NCI-H2107 treated with DMSO at 0.1 percent for 48 hours (cell line): ENCODE data around the gene IFNA2.
"Not testable (repeated sequence)": the region's sequence is repeated elsewhere in the genome, so short reads cannot be mapped to it uniquely, and the experiment has no call there.

Experiments
- DNase-seq: peaks from one replicate; lab custom pipeline; 2025; ENCODE audit not compliant: unreplicated experiment; lab: John Stamatoyannopoulos, UW

IFNA2 gene

DNA sequence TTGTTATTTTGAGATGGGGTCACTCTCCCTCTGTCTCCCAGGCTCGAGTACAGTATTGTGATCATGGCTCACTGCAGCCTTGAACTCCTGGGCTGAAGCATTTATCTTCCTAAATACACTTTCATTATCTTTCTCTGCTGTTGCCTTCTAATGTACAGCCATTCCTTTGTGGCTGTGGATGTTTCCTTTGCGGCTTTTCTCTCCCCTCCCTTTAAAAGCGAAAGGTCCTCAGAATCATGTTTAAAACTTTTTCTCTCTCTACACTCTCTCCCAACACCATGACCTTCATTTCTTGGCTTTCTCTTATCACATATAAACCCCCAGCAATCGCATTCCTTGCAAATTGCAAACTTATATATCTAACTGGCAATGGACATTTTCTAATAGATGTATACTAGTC, 1.6 kb downstream of the IFNA2 start:
- no peak for DNase-seq

DNA sequence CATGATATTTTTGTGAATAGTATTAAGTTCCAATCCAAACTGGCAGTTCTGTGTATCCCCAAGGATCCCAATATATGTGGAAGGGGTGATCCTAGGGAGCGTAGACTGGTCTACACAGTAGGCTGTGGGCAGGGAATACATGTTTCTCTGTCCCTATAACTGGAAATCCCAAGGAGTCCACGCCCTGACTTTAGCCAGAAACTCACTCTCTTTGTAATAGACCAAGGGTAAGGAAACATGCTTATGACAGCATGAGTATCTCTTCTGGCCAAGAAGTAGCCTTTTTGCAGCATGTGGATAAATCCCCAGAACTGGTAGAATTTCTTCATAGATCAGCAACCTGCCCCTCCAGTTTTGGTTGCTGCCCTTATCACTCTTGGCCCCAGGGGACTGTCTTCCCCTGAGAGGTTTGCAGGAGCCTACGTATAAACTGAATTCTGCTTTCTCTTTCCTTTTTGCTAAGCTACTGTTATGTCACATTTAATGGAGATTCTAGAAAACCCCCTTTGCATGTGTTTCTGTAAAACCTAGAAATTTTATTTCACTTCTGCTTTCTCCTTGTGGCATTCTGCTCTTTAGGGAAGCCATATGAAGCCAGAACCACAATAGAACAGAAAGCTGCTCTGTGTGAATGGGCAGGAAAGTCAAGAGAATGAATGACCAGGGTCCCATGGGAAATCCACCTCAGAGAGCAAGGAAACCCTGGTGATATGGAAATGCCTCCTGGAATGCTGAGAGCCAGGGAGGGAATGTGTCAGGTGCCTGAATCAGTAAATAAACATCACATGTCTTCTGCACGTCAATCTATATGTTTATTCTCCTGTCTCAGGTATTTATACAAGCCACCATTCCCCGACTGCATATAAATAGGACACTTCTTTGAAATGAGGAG, 3.5 kb downstream of the IFNA2 start:
- peak; percentile 24 for DNase-seq

GRCh38 chr9:21371467-21371866, 13.7 kb downstream of the IFNA2 start:
- not testable (repeated sequence) for DNase-seq

DNA sequence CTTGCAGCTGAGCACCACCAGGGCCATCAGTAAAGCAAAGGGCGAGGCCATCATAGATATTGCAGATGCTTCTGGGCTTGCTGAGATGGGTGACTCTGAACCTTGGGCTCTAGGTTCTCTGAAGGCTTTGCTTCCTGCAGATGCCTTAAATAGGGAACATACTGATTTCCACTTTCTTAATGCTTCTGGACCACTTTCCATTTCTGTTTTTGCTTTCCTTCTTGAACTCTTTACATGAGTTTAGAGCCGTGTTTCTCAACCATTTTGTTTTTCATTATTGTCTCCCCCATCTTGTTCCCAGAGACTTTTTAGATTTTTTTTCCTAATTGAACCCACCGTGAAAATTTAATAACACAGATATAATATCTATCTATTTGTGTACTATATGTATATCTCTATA, 17.2 kb downstream of the IFNA2 start, which contains the start of gene IFNA13:
IFNA13 (minus strand) TSS at position 101 of the 400 bp plus-strand sequence; CDS start at position 54, 47 bp downstream.
- DNase-seq, result no peak

DNA sequence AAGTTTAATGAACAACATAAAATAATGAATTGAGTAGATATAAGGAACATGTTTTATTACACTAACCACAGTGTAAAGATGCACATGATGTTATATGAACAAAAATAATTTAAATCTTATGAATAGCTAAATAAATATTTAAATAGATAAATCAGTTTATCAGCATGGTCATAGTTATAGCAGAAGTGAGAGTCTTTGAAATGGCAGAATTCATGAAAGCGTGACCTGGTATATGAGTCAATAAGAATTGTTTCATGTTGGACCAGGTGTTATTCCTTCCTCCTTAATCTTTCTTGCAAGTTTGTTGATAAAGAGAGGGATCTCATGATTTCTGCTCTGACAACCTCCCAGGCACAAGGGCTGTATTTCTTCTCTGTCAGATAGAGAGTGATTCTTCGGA, 18.0 kb downstream of the IFNA2 start:
- DNase-seq, result not testable (repeated sequence)

DNA sequence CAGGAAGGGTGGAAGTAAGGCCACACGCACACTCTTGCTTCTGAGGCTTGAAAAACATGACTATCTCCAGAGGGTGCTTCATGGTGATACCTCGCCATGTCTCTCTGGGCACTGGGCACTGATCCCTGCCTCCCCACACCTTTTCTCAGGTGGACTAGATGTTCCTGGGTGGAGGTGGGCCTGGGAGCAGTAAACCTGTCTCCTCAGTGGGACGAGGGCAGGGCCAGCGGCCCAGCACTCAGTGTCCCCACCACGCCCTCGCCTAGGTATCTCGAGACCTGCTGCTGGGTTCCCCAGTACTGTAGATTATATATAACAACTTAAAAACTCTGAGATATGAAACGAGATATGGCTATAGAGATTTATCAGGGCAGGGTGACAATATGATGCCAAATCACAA, 22.9 kb downstream of the IFNA2 start:
- no peak for DNase-seq

- no peak for DNase-seq
These were observed 27.4 kb downstream of the IFNA2 start for GRCh38 chr9:21357479-21358460.

DNA sequence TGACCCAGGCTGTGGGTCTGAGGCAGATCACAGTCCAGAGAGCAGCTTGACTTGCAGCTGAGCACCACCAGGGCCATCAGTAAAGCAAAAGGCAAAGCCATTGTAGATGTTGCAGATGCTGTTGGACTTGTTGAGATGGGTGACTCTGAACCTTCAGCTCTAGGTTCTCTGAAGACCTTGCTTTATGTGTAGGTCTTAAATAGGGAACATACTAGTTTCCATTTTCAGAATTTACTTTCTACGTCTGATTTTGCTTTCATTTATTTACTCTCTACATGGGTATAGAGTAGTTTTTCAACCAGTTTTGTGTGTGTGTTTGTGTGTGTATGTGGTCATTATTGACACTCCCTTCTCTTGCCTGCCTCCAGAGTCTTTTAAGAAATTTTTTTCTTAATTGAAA, 34.4 kb downstream of the IFNA2 start, which contains the start of gene IFNA6:
IFNA6 (minus strand) TSS at position 101 of the 400 bp plus-strand sequence; CDS start at position 101, 0 bp downstream.
- DNase-seq, result no peak

DNA sequence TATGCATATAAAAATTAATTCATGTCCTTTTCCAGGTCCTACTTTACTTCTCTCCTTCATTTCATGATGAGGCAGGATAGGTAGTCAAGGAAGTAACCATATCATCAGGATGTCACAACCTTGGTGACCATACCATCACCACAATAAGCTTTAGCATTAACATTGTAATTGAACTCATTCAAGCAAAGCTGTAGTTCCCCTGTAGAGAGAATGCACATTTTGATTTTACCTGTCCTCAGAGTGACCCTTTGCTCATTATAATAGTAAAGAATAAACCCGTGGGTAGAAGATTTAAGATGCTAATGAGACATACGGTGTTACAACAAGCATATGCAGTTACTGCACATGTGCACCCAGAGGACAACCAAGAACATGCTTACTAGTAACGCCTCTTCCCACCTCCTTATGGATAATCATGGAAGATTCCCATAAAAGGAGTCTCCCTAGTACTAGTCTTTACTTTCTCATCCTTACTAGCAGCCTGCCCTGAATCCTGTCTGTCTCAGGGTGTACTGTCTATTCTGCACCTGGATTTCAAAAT, 36.7 kb downstream of the IFNA2 start:
- no peak for DNase-seq

DNA sequence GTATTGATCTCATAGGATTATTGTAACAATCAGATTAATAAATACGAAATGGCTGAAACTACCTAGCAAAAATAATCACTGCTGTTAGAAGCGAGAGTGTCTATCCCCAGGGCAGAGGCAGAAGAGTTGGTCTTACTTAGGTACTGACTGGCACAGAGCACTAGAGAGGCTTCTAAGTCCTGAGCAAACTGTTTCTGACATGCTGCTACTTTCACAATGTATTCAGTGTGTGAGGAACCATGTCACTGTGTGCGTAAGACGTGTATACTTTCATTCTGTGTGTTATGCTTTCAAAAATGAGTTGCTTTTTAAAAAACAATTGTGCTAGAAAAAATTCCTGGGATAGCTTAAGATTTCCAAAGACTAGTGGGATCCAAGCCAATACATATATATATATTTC, 44.5 kb downstream of the IFNA2 start:
- DNase-seq, result no peak

GRCh38 chr9:21336457-21336856, 48.7 kb downstream of the IFNA2 start:
- no peak for DNase-seq

DNA sequence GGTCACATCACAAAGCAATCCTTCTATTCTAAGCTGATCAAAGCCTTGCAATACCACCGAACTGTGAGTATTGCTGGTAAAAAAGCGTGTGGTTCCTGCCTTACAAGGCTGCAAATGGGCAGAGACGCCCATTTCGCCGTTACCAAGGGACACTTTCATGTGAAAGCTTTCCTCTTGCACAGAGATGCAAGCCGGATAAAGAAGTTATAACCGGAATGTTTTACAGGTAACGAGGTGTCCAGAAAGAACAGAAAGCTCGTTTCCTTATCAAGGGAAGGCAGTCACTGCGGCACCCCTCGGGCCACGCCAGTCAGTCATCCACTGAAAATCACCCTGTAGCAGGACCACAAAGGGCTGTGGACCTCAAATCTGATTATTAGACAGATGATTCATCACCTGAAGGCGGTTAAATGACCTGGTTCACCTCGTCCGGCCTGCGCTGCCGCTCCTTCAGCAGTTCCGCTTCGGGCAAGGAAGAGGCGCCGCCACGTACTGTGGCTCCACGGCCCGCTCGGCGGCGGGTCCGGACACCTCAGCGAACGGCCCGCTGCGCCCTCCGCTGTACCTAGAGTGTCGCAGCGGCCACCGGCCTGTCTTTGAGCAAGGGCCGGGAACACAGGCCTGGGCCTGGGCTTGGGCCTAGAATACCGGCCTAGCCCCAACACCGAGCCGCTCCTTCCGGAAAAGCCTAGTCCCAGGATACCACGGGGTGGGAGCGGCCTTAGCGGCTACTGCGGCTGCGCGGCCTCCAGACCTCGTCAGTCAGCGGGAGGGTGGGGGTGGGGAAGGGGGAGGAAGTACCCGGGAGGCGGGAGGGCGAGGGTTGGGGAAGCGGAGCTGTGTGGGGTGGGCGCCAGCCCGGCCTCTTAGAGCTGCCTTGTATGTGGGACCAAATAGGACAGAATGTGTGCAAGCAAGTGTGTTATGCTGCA, 50.2 kb downstream of the IFNA2 start, which contains the start of gene KLHL9:
KLHL9 (minus strand) TSS at position 704 of the 932 bp plus-strand sequence; CDS start at position 159, 545 bp downstream.
- peak; percentile 67 for DNase-seq
